GM12874 (cell line): ENCODE results near the gene CLEC16A.

ENCODE experiments used
- TF ChIP-seq, protein P1 (sequence below): IDR thresholded peaks from 2 replicates; pipeline ENCODE4 v1.5.1; 2011; ENCODE audit warnings: low read depth, mild to moderate bottlenecking, control low read depth, low read length, moderate library complexity; ENCODE audit not compliant: insufficient read depth

The CLEC16A gene

DNA sequence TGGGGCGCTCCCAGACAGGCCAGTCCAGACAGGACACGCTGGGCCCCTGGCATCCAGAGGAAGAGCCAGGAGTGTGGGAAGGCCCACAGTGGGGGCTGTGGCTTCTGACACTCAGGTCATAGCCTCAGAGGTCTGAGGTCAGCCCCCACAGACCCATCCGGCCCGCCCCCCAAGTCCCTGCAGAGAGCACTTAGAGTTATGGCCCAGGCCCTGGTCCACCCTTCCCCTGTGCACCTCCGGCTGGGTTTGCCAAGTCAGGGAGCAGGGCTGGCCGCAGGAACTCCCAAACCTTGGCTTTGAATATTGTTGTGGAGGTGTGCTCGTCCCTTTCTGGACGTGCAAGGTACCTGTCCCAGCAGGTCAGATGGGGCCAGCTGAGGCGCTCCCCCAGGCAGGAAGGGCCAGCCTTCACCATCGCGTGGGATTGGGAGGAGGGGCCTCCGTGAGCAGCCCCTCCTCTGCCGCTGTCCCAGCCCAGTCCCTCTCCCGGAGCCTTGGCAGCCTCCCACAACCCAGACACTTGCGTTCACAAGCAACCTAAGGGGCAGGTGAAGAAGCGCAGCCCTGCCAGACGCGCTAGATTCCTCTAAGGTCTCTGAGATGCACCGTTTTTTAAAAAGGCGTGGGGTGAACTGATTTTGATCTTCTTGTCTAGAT lies 237.0 kb downstream of the CLEC16A start:
- TF ChIP-seq, protein P1, sequence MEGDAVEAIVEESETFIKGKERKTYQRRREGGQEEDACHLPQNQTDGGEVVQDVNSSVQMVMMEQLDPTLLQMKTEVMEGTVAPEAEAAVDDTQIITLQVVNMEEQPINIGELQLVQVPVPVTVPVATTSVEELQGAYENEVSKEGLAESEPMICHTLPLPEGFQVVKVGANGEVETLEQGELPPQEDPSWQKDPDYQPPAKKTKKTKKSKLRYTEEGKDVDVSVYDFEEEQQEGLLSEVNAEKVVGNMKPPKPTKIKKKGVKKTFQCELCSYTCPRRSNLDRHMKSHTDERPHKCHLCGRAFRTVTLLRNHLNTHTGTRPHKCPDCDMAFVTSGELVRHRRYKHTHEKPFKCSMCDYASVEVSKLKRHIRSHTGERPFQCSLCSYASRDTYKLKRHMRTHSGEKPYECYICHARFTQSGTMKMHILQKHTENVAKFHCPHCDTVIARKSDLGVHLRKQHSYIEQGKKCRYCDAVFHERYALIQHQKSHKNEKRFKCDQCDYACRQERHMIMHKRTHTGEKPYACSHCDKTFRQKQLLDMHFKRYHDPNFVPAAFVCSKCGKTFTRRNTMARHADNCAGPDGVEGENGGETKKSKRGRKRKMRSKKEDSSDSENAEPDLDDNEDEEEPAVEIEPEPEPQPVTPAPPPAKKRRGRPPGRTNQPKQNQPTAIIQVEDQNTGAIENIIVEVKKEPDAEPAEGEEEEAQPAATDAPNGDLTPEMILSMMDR = no peak

DNA sequence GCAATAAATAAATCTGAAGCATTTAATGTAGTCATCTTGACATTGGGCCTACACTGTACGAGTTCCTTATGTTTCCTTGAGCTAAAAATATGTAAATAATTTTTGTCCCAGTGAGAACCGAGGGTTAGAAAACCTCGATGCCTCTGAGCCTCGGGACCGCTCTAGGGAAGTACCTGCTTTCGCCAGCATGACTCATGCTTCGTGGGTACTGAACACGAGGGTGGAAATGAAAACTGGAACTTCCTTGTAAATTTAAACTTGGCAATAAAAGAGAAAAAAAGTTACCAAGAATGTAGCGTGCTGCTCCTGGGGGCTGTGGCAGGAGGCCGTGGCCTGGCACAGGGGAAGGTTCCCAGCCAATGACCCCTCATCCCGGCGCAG lies 237.5 kb downstream of the CLEC16A start:
- TF ChIP-seq, protein P1 = no peak

- TF ChIP-seq, protein P1 = no peak
These were observed 238.0 kb downstream of the CLEC16A start for GRCh38 chr16:11182411-11182810.

- TF ChIP-seq, protein P1 = no peak
These were observed 238.9 kb downstream of the CLEC16A start for GRCh38 chr16:11183035-11183812.

- TF ChIP-seq, protein P1 = no peak
These were observed 239.6 kb downstream of the CLEC16A start for GRCh38 chr16:11183951-11184350.

- TF ChIP-seq, protein P1 = no peak
These were observed 243.2 kb downstream of the CLEC16A start for GRCh38 chr16:11187522-11188023.
